Measurements from ENCODE around the gene MAST2.

DNA sequence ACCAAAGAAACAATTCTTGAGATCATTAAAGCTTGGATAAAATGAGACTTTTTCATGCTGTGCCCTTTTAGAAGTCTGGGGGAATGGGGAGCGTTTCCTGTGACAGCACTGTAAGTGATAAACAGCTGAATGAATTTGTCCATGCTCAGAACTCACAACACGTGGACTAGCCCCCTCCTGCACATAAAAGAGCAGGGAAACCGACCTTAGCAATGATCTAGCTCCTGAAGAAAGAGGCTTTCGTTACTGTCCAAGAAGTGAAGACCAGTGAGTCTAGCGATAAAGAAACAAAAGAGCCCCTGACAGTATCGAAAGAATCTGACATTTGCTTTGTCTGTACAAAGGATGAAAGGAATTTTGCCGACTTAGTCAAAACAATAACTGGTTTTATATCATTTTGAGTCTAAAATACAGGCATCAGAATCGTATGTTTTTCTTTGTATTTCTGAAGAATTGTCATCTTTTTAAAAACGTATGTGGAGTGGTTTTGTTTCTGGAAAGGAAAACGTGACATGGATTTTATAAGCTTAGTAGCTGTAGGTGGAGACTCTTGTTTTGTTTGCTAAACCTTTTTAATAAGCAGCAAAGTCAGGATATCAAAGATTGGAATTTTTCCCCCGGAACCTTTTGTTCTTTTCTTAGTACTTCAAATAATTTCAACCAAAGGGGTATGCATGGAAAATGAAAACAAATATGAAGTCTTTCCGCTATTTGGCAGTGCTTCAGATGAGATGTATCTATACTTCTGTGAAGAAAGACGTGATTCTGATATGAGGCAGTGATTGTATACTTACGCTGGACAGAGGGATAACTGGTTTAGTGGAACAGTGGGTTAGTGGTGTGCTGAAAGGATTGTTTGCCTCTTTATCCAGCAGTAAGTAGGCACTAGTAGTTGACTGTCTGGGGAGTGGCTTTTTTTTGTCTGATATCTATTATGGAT lies 61.0 kb downstream of the MAST2 start:
- TF ChIP-seq, protein P1, sequence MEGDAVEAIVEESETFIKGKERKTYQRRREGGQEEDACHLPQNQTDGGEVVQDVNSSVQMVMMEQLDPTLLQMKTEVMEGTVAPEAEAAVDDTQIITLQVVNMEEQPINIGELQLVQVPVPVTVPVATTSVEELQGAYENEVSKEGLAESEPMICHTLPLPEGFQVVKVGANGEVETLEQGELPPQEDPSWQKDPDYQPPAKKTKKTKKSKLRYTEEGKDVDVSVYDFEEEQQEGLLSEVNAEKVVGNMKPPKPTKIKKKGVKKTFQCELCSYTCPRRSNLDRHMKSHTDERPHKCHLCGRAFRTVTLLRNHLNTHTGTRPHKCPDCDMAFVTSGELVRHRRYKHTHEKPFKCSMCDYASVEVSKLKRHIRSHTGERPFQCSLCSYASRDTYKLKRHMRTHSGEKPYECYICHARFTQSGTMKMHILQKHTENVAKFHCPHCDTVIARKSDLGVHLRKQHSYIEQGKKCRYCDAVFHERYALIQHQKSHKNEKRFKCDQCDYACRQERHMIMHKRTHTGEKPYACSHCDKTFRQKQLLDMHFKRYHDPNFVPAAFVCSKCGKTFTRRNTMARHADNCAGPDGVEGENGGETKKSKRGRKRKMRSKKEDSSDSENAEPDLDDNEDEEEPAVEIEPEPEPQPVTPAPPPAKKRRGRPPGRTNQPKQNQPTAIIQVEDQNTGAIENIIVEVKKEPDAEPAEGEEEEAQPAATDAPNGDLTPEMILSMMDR (IDR thresholded peaks at IDR 0.05), result no peak
- TF ChIP-seq POLR2A (IDR thresholded peaks at IDR 0.05), result no peak

Data from breast epithelium (tissue), 3 donors.